GM19468 (cell line): Measurements from ENCODE around the gene INVS.
"Not testable (repeated sequence)": the region's sequence is repeated elsewhere in the genome, so short reads cannot be mapped to it uniquely, and the experiment has no call there.

ENCODE experiments used
- ATAC-seq: cut with Tn5 transposase; IDR thresholded peaks from one replicate; pipeline ENCODE4 v1.9.1; 2021; ENCODE audit warnings: mild to moderate bottlenecking, moderate library complexity, moderate number of reproducible peaks; ENCODE audit not compliant: unreplicated experiment; ENCODE audit errors: extremely low read depth

INVS gene, protein sequence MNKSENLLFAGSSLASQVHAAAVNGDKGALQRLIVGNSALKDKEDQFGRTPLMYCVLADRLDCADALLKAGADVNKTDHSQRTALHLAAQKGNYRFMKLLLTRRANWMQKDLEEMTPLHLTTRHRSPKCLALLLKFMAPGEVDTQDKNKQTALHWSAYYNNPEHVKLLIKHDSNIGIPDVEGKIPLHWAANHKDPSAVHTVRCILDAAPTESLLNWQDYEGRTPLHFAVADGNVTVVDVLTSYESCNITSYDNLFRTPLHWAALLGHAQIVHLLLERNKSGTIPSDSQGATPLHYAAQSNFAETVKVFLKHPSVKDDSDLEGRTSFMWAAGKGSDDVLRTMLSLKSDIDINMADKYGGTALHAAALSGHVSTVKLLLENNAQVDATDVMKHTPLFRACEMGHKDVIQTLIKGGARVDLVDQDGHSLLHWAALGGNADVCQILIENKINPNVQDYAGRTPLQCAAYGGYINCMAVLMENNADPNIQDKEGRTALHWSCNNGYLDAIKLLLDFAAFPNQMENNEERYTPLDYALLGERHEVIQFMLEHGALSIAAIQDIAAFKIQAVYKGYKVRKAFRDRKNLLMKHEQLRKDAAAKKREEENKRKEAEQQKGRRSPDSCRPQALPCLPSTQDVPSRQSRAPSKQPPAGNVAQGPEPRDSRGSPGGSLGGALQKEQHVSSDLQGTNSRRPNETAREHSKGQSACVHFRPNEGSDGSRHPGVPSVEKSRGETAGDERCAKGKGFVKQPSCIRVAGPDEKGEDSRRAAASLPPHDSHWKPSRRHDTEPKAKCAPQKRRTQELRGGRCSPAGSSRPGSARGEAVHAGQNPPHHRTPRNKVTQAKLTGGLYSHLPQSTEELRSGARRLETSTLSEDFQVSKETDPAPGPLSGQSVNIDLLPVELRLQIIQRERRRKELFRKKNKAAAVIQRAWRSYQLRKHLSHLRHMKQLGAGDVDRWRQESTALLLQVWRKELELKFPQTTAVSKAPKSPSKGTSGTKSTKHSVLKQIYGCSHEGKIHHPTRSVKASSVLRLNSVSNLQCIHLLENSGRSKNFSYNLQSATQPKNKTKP

DNA sequence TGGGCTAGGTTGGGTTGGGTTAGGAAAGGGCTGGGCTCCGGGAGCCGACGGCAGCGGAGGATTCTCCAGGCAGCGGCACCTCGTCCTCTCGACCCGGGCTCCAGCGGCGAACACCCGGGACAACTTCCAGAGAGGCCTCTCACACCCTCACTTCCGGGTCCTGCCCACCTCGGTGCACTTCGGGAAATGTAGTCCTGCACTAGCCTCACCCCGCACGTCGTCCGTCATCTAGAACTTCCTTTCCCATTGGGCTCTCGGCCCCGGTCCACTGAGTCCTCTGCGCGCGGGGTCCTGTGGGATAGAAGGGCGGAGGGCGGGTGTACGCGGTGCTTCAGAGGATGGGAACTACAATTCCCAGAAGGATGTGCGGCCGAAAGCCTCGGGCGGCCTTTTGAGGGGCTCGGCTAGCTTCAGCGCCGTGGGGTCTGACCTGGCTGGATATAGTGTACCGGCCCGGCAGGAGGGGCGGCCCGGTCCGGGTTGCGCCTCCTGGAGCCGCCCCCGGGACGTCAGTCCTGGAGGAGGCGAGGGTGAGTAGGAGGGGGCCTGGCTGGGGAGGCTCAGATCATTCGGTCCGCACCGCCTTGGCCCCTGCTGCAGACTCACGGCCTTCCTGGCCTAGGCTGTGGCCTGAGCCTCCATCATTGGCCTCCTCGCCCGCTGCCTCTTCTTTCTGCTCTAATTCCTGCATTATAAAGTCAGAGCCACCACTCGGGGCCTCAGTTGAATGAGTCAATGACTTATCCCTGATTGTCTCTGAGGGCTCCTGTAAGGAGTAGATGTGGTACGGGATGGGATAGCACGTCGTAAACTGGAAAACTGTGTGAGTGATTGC is at the start of gene INVS, which contains the start of gene ERP44:
Gene INVS, plus strand, starts transcription at position 357 of the 835 bp plus-strand sequence. CDS start 5,279 bp downstream, outside the sequence.
Gene ERP44, minus strand, starts transcription at position 114 of the 835 bp plus-strand sequence. CDS start 160 bp downstream, outside the sequence.
- peak; percentile 90 for ATAC-seq

DNA sequence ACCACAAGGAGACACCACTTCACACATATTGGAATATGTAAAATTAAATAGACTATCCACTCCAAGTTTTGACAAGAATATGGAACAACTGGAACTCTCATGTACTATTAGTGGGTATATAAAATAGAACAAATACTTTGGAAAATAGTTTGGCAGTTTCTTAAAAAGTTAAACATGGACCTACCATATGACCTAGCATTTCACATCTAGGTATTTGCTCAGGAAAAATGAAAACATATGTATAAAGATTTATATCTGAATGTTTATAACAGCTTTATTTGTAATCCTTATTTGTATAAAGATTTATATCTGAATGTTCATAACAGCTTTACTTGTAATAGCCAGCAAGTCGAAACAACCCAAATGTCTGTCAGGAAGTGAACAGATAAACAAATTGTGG is 49.5 kb upstream of the INVS start:
- no peak for ATAC-seq

GRCh38 chr9:100052375-100052774 is 46.7 kb upstream of the INVS start:
- no peak for ATAC-seq

GRCh38 chr9:100056561-100056960 is 42.5 kb upstream of the INVS start:
- no peak for ATAC-seq

- no peak for ATAC-seq
Measured at GRCh38 chr9:100057624-100058023, 41.4 kb upstream of the INVS start.

DNA sequence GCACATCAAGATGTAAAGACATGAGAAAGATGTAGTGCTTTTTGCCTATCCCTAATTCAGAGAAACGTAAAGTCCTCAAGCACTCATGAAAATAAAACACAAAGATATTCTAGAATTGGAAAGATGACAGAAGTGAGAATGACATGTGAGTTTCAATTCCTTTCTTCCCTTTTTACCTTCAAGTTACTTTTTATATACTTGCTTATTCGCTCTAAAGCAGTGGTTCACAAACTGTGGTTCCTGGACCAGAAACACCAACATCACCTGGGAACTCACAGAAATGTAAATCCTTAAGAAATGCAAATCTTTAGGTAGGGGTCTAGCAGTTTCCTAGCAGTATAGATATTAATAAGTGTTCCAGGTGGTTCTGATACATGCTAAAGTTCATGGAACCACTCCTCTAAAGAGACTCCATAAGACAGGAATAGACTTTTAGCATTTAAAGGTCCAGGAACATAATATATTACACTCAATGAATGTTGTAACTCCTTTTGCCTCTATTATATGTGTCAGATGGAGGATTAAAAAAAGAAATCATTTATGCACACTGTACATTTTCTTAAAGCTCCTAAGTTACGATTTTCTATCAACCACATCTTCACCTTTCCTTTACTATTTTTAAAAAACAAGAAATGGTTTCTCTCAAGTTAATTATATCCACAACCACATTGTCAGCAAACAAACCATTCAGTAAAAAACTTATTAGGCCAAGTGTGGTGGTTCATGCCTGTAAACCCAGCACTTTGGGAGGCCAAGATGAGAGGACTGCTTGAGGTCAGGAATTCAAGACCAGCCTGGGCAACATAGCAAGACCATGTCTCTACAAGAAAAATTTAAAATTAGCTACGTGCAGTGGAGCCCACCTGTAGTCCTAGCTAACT is 40.1 kb upstream of the INVS start:
- ATAC-seq: peak; percentile 49

- not testable (repeated sequence) for ATAC-seq
Measured at GRCh38 chr9:100062683-100063082, 36.4 kb upstream of the INVS start.

DNA sequence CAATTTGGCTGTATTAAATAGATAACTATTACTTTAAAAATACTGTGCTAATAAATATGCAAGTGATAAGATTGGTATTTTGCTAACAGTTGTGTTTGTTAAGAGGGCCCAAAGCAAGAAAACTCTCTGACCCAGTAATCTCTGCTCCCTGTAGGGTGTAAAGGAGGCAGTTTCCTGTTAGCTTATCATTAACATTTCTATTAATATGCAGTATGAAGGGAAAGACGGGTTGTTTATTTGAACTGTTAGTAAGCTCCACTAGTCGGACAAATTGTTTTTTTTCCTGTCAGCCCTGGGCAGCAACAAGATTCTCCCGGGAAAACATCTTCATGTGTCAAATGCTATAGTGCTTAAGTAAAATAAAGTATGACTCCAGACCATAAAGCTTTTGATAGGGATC is 35.9 kb upstream of the INVS start:
- ATAC-seq: no peak

DNA sequence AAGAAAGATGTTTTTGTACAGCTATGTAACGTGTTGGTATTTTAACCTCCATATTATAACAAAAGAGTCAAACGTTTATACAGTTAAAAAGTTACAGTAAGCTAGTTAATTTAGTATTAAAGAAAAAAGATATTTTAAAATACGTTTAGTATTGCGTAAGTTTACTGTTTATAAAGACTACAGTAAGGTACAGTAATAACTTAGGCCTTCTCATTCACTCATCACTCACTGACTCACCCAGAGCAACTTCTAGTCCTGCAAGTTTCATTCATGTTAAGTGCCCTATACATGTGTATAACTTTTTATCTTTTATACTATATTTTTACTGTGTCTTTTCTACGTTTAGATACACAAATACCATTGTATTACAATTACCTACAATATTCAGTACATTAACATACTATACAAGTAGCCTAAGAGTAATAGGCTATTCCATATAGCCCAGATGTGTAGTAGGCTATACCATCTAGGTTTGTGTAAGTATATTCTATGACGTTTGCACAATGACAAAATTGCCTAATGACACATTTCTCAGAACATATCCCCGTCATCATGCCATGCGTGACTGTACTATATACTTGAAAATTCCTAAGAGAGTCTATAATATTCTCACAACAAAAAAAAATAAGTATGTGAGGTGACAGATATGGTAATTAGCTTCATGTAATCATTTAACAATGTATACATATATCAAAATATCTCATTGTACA is 34.0 kb upstream of the INVS start:
- no peak for ATAC-seq

- no peak for ATAC-seq
Measured at GRCh38 chr9:100066539-100066938, 32.5 kb upstream of the INVS start.

- not testable (repeated sequence) for ATAC-seq
Measured at GRCh38 chr9:100067990-100068389, 31.1 kb upstream of the INVS start.

DNA sequence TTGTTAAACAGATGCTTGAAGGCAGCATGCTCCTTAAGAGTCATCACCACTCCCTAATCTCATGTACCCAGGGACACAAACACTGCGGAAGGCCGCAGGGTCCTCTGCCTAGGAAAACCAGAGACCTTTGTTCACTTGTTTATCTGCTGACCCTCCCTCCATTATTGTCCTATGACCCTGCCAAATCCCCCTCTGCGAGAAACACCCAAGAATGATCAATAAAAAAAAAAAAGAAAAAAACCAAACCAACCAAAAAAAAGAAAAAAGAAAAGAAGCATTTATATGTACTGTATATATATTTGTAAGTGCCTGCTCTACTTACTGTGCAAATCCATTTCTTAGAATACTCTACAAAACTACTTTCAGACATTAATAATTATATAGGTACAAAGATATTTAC is 30.0 kb upstream of the INVS start:
- ATAC-seq: not testable (repeated sequence)

DNA sequence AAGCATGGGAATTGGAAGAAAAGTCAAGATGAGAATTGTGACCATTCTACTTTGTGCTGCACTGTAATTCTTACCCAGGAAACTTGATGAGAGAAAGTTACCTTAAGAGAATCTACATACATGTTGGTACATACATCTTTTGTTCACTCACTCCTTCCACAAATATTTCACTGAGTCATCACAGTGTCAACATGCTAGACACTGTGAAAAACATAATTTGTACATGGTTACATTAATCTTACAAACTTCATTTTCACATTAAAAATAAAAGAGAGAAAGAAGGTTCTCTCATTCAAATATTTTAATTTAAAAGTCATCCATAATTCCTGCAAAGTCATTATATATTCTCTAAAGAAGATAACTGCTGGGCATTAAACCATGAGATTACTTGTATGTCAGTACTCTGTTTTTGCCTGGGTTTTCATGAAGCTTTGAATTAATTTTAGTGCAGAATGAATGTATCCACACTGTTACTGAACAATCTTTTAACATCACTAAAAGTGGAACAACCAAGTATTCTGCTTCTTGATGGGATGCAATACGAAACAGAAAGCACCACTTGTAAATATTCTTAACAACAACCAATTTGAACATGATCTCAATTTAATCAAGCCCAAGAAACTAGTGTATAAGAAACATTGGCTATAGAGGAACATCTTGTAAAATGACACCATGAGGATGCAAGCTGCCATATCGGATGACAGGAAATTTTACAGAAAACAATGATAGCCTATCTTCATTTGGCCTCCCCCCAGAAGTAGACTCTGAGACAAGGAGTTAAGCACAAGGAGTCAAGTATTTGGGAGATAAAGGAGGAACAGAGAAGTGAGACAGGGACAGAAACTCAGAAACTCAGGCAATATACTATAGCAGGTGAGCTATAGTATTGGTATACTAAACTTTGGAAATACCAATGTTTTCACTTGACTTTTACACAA is 28.7 kb upstream of the INVS start:
- no peak for ATAC-seq

- no peak for ATAC-seq
Measured at GRCh38 chr9:100071271-100071670, 27.8 kb upstream of the INVS start.

- ATAC-seq: no peak
Measured at GRCh38 chr9:100072805-100073204, 26.2 kb upstream of the INVS start.

DNA sequence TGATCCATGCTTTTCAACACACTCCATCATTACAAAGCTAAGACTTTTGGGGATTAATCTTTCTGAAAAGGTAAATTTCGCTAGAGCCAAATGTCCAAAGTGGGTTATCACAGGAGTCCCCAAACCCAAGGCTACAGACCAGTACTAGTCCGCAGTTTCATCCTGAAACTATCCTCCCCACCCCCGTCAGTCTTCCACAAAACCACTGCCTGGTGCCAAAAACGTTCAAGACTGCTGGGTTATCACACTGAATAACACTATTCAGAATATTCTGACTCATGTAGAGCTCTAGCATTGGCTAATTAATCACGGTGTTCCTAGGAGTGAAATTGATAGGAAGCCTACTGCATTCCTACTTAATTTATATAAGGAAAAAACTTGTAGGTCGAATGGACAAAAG is 24.9 kb upstream of the INVS start:
- no peak for ATAC-seq

DNA sequence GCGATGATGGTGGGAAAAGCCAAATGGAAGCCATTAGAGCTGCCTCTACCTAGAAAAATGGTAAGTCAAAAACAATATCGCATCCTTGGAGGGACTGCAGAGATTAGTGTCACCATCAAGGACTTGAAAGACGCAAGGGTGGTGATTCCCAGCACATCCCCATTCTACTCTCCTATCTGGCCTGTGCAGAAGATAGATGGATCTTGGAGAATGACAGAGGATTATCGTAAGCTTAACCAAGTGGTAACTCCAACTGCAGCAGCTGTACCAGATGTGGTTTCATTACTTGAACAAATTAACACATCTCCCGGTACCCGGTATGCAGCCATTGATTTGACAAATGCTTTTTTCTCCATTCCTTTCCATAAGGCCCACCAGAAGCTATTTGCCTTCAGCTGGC is 24.1 kb upstream of the INVS start:
- no peak for ATAC-seq
